ENCODE measurements around the gene FUCA1.
"Not testable (repeated sequence)": the region's sequence is repeated elsewhere in the genome, so short reads cannot be mapped to it uniquely, and the experiment has no call there.

GRCh38 chr1:23802809-23803342 lies 65.2 kb downstream of the FUCA1 start:
- not testable (repeated sequence) for TF ChIP-seq EP300 (IDR thresholded peaks at IDR 0.05; ENCODE audit: low read depth); CTCF (IDR thresholded peaks at IDR 0.05); POLR2AphosphoS5 (IDR thresholded peaks at IDR 0.05)

All from transverse colon (tissue), 4 donors.